ENCODE data around the gene LFNG.

The LFNG gene

DNA sequence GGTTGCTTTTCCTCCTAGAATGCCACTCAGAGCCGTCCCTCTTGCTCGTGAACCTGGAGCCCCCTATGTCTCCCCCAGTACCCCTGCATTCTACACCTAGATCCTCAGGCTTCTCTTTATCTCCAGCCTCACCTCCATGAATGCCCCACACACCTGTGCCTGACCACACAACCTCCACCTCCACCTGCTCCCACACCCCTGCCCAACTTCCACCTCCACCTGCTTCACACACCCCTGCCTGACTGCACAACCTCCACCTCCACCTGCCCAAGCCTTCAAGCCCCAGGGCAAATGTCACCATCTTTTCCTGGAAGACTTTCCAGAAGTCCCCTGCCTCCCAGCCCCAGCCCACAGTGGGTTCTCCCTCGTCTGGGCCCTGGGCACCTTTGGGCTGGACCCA lies 6.9 kb upstream of the LFNG start:
- Histone ChIP-seq H3K36me3 (ENCODE audit: insufficient read depth, low read length) (no peaks in the 10 kb centered on the region), H3K9me3 (ENCODE audit: control insufficient read depth, insufficient read depth, low read length) (no peaks in the 10 kb centered on the region), H3K9ac (ENCODE audit: low read depth, low read length) (no peak overlapping the region), H3K4me1 (ENCODE audit: insufficient read depth, low read length) (peaks cover 12% of the 10 kb centered on the region)

DNA sequence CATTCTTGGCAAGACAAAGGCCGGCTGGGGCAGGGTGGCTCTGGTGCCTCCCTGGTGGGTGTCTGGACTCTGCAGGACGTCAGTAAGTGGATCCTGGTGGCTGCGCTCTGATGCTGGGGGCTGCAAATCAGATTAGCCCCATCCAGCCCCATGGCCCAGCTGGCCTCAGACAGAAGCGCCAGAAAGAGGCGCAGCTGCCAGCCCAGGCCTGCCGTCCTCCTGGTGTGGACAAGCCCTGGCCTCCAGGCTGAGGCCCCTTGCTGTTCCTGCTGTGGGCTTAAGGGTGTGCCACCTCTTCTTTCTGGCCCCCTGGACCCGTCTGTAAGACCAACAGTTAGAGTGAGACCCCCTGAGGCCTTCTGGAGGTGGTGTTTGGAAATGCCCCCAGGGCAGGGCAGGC lies 5.9 kb upstream of the LFNG start:
- no peaks in the 10 kb centered on the region for H3K9me3 ChIP-seq (ENCODE audit: control insufficient read depth, insufficient read depth, low read length)
- H3K9ac ChIP-seq (ENCODE audit: low read depth, low read length): no peak overlapping the region
- H3K4me1 ChIP-seq (ENCODE audit: insufficient read depth, low read length): peaks cover 21% of the 10 kb centered on the region
- H3K36me3 ChIP-seq (ENCODE audit: insufficient read depth, low read length): no peaks in the 10 kb centered on the region

GRCh38 chr7:2514473-2515423 lies 4.8 kb upstream of the LFNG start:
- Histone ChIP-seq H3K9me3 (ENCODE audit: control insufficient read depth, insufficient read depth, low read length) (no peaks in the 10 kb centered on the region), H3K9ac (ENCODE audit: low read depth, low read length) (no peak overlapping the region), H3K36me3 (ENCODE audit: insufficient read depth, low read length) (no peaks in the 10 kb centered on the region), H3K4me1 (ENCODE audit: insufficient read depth, low read length) (peaks cover 21% of the 10 kb centered on the region)

GRCh38 chr7:2515424-2516193 lies 4.0 kb upstream of the LFNG start:
- no peak overlapping the region for H3K9ac ChIP-seq (ENCODE audit: low read depth, low read length)
- H3K9me3 ChIP-seq (ENCODE audit: control insufficient read depth, insufficient read depth, low read length): no peaks in the 10 kb centered on the region
- H3K36me3 ChIP-seq (ENCODE audit: insufficient read depth, low read length): no peaks in the 10 kb centered on the region
- peaks cover 21% of the 10 kb centered on the region for H3K4me1 ChIP-seq (ENCODE audit: insufficient read depth, low read length)

DNA sequence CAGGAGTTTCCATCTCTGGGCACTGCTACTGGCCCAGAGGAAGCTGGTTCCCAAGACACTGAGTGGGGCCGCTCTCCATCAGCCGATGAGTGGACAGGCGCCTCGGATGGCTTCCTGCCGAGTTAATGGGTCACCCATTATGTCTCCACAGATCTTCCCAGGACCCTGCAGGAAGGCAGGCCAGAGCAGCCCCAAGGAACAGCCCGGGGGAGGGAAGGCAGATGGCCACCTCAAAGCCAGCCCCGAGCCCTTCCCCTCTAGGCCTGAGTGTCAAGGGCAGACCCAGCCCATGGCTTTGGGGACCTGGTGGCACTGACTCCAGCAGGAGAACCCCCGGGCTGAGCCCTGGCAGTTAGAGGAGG lies 3.4 kb upstream of the LFNG start:
- no peaks in the 10 kb centered on the region for H3K36me3 ChIP-seq (ENCODE audit: insufficient read depth, low read length)
- H3K4me1 ChIP-seq (ENCODE audit: insufficient read depth, low read length): peaks cover 21% of the 10 kb centered on the region
- H3K9me3 ChIP-seq (ENCODE audit: control insufficient read depth, insufficient read depth, low read length): no peaks in the 10 kb centered on the region
- H3K9ac ChIP-seq (ENCODE audit: low read depth, low read length): no peak overlapping the region

GRCh38 chr7:2517026-2517425 lies 2.5 kb upstream of the LFNG start:
- H3K9me3 ChIP-seq (ENCODE audit: control insufficient read depth, insufficient read depth, low read length): no peaks in the 10 kb centered on the region
- H3K4me1 ChIP-seq (ENCODE audit: insufficient read depth, low read length): peaks cover 21% of the 10 kb centered on the region
- peak overlapping the region; percentile 0; the same call in 1 of the 2 replicates for H3K9ac ChIP-seq (ENCODE audit: low read depth, low read length)
- H3K36me3 ChIP-seq (ENCODE audit: insufficient read depth, low read length): no peaks in the 10 kb centered on the region

GRCh38 chr7:2517678-2518507 lies 1.7 kb upstream of the LFNG start:
- Histone ChIP-seq H3K4me1 (ENCODE audit: insufficient read depth, low read length) (peaks cover 25% of the 10 kb centered on the region), H3K9me3 (ENCODE audit: control insufficient read depth, insufficient read depth, low read length) (no peaks in the 10 kb centered on the region), H3K36me3 (ENCODE audit: insufficient read depth, low read length) (no peaks in the 10 kb centered on the region), H3K9ac (ENCODE audit: low read depth, low read length) (peak overlapping the region; percentile 39)

DNA sequence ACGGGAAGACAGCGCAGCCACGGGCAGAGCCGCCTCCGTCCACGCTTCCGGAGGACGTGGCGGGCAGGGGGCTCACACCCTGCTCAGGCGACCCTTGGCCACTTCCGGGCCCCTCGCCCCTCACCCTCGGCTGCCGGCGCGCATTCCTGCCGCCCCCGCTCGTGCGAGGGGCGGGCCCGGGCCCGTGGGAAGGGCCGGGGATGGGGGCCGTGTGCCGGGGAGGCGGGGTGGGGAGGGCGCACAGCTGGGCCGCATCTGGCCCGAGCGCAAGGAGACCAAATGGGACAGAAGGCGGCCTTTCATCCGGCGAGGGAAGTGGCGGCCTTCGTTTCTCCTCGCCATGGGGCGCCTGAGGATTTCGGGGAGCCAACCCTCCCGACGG lies 846 bp upstream of the LFNG start:
- Histone ChIP-seq H3K4me1 (ENCODE audit: insufficient read depth, low read length) (peaks cover 32% of the 10 kb centered on the region), H3K9me3 (ENCODE audit: control insufficient read depth, insufficient read depth, low read length) (no peaks in the 10 kb centered on the region), H3K9ac (ENCODE audit: low read depth, low read length) (peak overlapping the region; percentile 40), H3K36me3 (ENCODE audit: insufficient read depth, low read length) (no peaks in the 10 kb centered on the region)

- Histone ChIP-seq H3K36me3 (ENCODE audit: insufficient read depth, low read length) (no peaks in the 10 kb centered on the region), H3K4me1 (ENCODE audit: insufficient read depth, low read length) (peaks cover 40% of the 10 kb centered on the region), H3K9ac (ENCODE audit: low read depth, low read length) (peak overlapping the region; percentile 82), H3K9me3 (ENCODE audit: control insufficient read depth, insufficient read depth, low read length) (no peaks in the 10 kb centered on the region)
Measured at GRCh38 chr7:2520131-2520760, 672 bp downstream of the LFNG start.

GRCh38 chr7:2520761-2521290 lies 1.3 kb downstream of the LFNG start:
- H3K36me3 ChIP-seq (ENCODE audit: insufficient read depth, low read length): 0 out of 2 replicates have a peak, but pooled peaks cover 2% of the 10 kb centered on the region
- peak overlapping the region; percentile 82 for H3K9ac ChIP-seq (ENCODE audit: low read depth, low read length)
- H3K4me1 ChIP-seq (ENCODE audit: insufficient read depth, low read length): peaks cover 46% of the 10 kb centered on the region
- no peaks in the 10 kb centered on the region for H3K9me3 ChIP-seq (ENCODE audit: control insufficient read depth, insufficient read depth, low read length)

- peak overlapping the region; percentile 82; the same call in 1 of the 2 replicates for H3K9ac ChIP-seq (ENCODE audit: low read depth, low read length)
- H3K4me1 ChIP-seq (ENCODE audit: insufficient read depth, low read length): peaks cover 51% of the 10 kb centered on the region
- H3K36me3 ChIP-seq (ENCODE audit: insufficient read depth, low read length): 0 out of 2 replicates have a peak, but pooled peaks cover 3% of the 10 kb centered on the region
- H3K9me3 ChIP-seq (ENCODE audit: control insufficient read depth, insufficient read depth, low read length): no peaks in the 10 kb centered on the region
Measured at GRCh38 chr7:2521341-2521745, 1.8 kb downstream of the LFNG start.

- Histone ChIP-seq H3K4me1 (ENCODE audit: insufficient read depth, low read length) (peaks cover 48% of the 10 kb centered on the region), H3K9ac (ENCODE audit: low read depth, low read length) (peak overlapping the region; percentile 82; the same call in 1 of the 2 replicates), H3K9me3 (ENCODE audit: control insufficient read depth, insufficient read depth, low read length) (no peaks in the 10 kb centered on the region), H3K36me3 (ENCODE audit: insufficient read depth, low read length) (0 out of 2 replicates have a peak, but pooled peaks cover 3% of the 10 kb centered on the region)
Measured at GRCh38 chr7:2521952-2522591, 2.5 kb downstream of the LFNG start.

DNA sequence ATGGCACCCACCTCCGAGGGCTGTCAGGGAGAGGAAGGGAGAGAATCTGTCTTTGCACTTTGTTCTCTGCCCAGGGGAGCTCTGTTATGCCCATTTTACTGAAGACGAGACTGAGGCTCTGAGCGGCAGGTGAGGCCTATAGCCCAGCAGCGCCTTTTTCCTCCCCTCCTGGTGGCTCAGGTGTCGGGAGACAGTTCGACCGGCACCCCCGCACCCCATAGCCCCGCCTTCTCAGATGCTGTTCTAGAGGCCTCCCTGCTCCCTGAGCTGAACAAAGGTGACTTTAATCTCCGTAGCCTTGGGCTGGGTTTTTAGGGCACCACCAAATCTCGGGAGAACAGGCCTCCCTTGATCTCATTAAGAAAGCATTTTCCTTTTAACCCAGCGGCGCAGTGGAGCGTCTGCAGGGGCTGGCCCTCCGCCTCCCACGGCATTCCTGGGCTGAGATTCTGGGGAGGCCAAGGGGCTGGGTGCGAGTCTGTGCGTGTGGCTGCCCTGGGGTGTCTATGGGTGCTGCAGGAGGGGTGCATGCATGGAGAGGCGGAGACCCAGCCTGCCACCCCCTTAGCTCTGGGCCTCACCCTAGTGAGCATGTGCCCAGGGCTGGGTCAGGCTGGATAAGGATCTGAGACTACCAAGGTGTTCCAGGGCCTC lies 3.3 kb downstream of the LFNG start:
- no peaks in the 10 kb centered on the region for H3K9me3 ChIP-seq (ENCODE audit: control insufficient read depth, insufficient read depth, low read length)
- peak overlapping the region; percentile 46 for H3K9ac ChIP-seq (ENCODE audit: low read depth, low read length)
- H3K4me1 ChIP-seq (ENCODE audit: insufficient read depth, low read length): peaks cover 45% of the 10 kb centered on the region
- H3K36me3 ChIP-seq (ENCODE audit: insufficient read depth, low read length): 0 out of 2 replicates have a peak, but pooled peaks cover 3% of the 10 kb centered on the region
